Stimulated activated CD8-positive, alpha-beta memory T cell treated with anti-CD3 and anti-CD28 coated beads, Interleukin-4, amount 100 ng/mL, for 48 hours (primary cell): ENCODE measurements around the gene JMJD8.

Experiments
- DNase-seq: peaks from one replicate; pipeline ENCODE4 v3.0.0-alpha.2; 2020

The JMJD8 gene

GRCh38 chr16:637081-638018 is 46.8 kb downstream of the JMJD8 start:
- peak; percentile 91 for DNase-seq

- DNase-seq, result peak; percentile 98
These were observed 47.7 kb downstream of the JMJD8 start, which contains the start of gene METTL26 for GRCh38 chr16:636206-637080. TSS of gene METTL26 (minus strand) at chr16:636305. CDS start at chr16:636290, 15 bp downstream.

GRCh38 chr16:635573-636205 is 48.4 kb downstream of the JMJD8 start:
- DNase-seq, result no peak

- DNase-seq, result no peak
These were observed 49.1 kb downstream of the JMJD8 start for GRCh38 chr16:634996-635395.

GRCh38 chr16:634051-634670 is 50.0 kb downstream of the JMJD8 start:
- DNase-seq, result no peak

- no peak for DNase-seq
These were observed 50.6 kb downstream of the JMJD8 start for GRCh38 chr16:633336-634050.

- no peak for DNase-seq
These were observed 51.4 kb downstream of the JMJD8 start for GRCh38 chr16:632486-633335.

- no peak for DNase-seq
These were observed 52.3 kb downstream of the JMJD8 start for GRCh38 chr16:631808-632358.
